Measurements from ENCODE around the gene ISX. TPM values are rescaled to one million over a fixed set of nuclear protein-coding genes. Genes with fewer than 3 reads are reported as not detected.

Gene ISX
- total RNA-seq, 1 experiment from 2014 or later, result not detected

- TF ChIP-seq NR2C2 (CRISPR knock-in tag; IDR thresholded peaks at IDR 0.05) (no peak), STAT6 (CRISPR knock-in tag; conservative IDR thresholded peaks at IDR 0.05; ENCODE audit: low read depth) (no peak), ZNF396 (CRISPR knock-in tag; IDR thresholded peaks at IDR 0.05; ENCODE audit: borderline replicate concordance) (no peak), USF2 (CRISPR knock-in tag; IDR thresholded peaks at IDR 0.05) (no peak), ZNF138 (CRISPR knock-in tag; conservative IDR thresholded peaks at IDR 0.05) (no peak), PRDM15 (CRISPR knock-in tag; IDR thresholded peaks at IDR 0.05) (no peak), MLX (CRISPR knock-in tag; IDR thresholded peaks at IDR 0.05) (no peak), AFF4 (CRISPR knock-in tag; IDR thresholded peaks at IDR 0.05; ENCODE audit: borderline replicate concordance) (no peak), FOXJ3 (CRISPR knock-in tag; IDR thresholded peaks at IDR 0.05; ENCODE audit: borderline replicate concordance) (no peak)
These were observed 67.9 kb downstream of the ISX start (continued) for GRCh38 chr22:35133702-35134380.

- H3K9me3 Mint-ChIP-seq, result peaks cover 11% of the 10 kb centered on the region; the same call in 1 of the 2 replicates
- POLR2A ChIA-PET, result no interaction called here
- no peak for DNase-seq (ENCODE audit: low spot score)
- TF ChIP-seq HMGA2 (CRISPR knock-in tag; IDR thresholded peaks at IDR 0.05), result no peak
- no peak for TF ChIP-seq ZNF317 (CRISPR knock-in tag; IDR thresholded peaks at IDR 0.05; ENCODE audit: borderline replicate concordance, low read depth)
- no peak for TF ChIP-seq SP1 (CRISPR knock-in tag; conservative IDR thresholded peaks at IDR 0.05)
- no peak for TF ChIP-seq CBFB (CRISPR knock-in tag; IDR thresholded peaks at IDR 0.05; ENCODE audit: low read depth)
- no peak for TF ChIP-seq TEAD4 (CRISPR knock-in tag; IDR thresholded peaks at IDR 0.05)
- no peak for TF ChIP-seq SOX15 (CRISPR knock-in tag; IDR thresholded peaks at IDR 0.05)
- no peak for TF ChIP-seq CDX4 (CRISPR knock-in tag; IDR thresholded peaks at IDR 0.05; ENCODE audit: borderline replicate concordance)
- no peak for TF ChIP-seq SMAD3 (CRISPR knock-in tag; IDR thresholded peaks at IDR 0.05; ENCODE audit: borderline replicate concordance)
- TF ChIP-seq MLX (CRISPR knock-in tag; IDR thresholded peaks at IDR 0.05), result no peak
- no peak for TF ChIP-seq HMGXB4 (CRISPR knock-in tag; IDR thresholded peaks at IDR 0.05)
These were observed 68.7 kb downstream of the ISX start for GRCh38 chr22:35134637-35135036.

More at GRCh38 chr22:35134637-35135036, 68.7 kb downstream of the ISX start:
- peak; percentile 36 for ATAC-seq
- Mint-ChIP-seq H3K36me3 (no peaks in the 10 kb centered on the region), H3K27me3 (ENCODE audit: low read depth) (peaks cover 3% of the 10 kb centered on the region), H3K27ac (no peak overlapping the region), H3K4me1 (peaks cover 41% of the 10 kb centered on the region), H3K4me3 (no peak overlapping the region)
- CTCF ChIA-PET, result interaction anchor here (0.9 kb wide), 1 partner anchor 16 kb away, joined by 4 read pairs; no protein-coding TSS in a partner anchor

All from WTC11 (cell line).